Tongue (tissue), 2 donors: ENCODE results near the gene DNAH9. TPM values are rescaled to one million over a fixed set of nuclear protein-coding genes. Genes with fewer than 3 reads are reported as not detected.

ENCODE experiments used
- DNase-seq: peaks from one replicate; pipeline ENCODE4 v3.0.0-alpha.2; 2015
- total RNA-seq: library from RNA; depleted of rRNA; stranded (reverse); fragments of >200 nt; gene quantifications from one replicate; pipeline ENCODE4 v1.2.3, GENCODE V29; 2014

The DNAH9 gene
- total RNA-seq, 1 donor from 2014 or later, result 1.3 TPM

- DNase-seq, result no peak
These were observed 242.6 kb downstream of the DNAH9 start for GRCh38 chr17:11840831-11841230.

- DNase-seq, result no peak
These were observed 250.1 kb downstream of the DNAH9 start for GRCh38 chr17:11848330-11848729.

- no peak for DNase-seq
These were observed 254.0 kb downstream of the DNAH9 start for GRCh38 chr17:11852231-11852630.

- no peak for DNase-seq
These were observed 254.6 kb downstream of the DNAH9 start for GRCh38 chr17:11852912-11853311.

- peak; percentile 12 for DNase-seq
These were observed 255.3 kb downstream of the DNAH9 start for GRCh38 chr17:11853321-11854151.

- no peak for DNase-seq
These were observed 257.0 kb downstream of the DNAH9 start for GRCh38 chr17:11855306-11855705.

- DNase-seq, result no peak
These were observed 258.7 kb downstream of the DNAH9 start for GRCh38 chr17:11857006-11857405.

- no peak for DNase-seq
These were observed 271.6 kb downstream of the DNAH9 start for GRCh38 chr17:11869680-11870394.

- DNase-seq, result no peak
These were observed 273.5 kb downstream of the DNAH9 start for GRCh38 chr17:11871773-11872172.

GRCh38 chr17:11874756-11875155, 276.5 kb downstream of the DNAH9 start:
- no peak for DNase-seq

GRCh38 chr17:11880714-11881113, 282.4 kb downstream of the DNAH9 start:
- peak; percentile 37 for DNase-seq

GRCh38 chr17:11882716-11883115, 284.4 kb downstream of the DNAH9 start:
- no peak for DNase-seq

GRCh38 chr17:11885051-11885450, 286.8 kb downstream of the DNAH9 start:
- DNase-seq, result no peak

GRCh38 chr17:11889266-11889665, 291.0 kb downstream of the DNAH9 start:
- DNase-seq, result no peak

GRCh38 chr17:11893862-11894261, 295.6 kb downstream of the DNAH9 start:
- DNase-seq, result no peak

GRCh38 chr17:11896199-11896598, 297.9 kb downstream of the DNAH9 start:
- DNase-seq, result no peak

GRCh38 chr17:11898526-11899235, 300.4 kb downstream of the DNAH9 start:
- no peak for DNase-seq

GRCh38 chr17:11899537-11899942, 301.3 kb downstream of the DNAH9 start:
- DNase-seq, result peak; percentile 78

- DNase-seq, result peak; percentile 89
These were observed 301.8 kb downstream of the DNAH9 start for GRCh38 chr17:11900041-11900476.

GRCh38 chr17:11900655-11901054, 302.4 kb downstream of the DNAH9 start:
- no peak for DNase-seq

GRCh38 chr17:11901931-11902330, 303.7 kb downstream of the DNAH9 start:
- DNase-seq, result no peak

- peak; percentile 6 for DNase-seq
These were observed 310.5 kb downstream of the DNAH9 start for GRCh38 chr17:11908711-11909146.

- DNase-seq, result no peak
These were observed 311.1 kb downstream of the DNAH9 start for GRCh38 chr17:11909348-11909747.
